Measurements from ENCODE around the gene KCNK7. TPM values are rescaled to one million over a fixed set of nuclear protein-coding genes. Genes with fewer than 3 reads are reported as not detected.

Gene KCNK7
- total RNA-seq, 1 donor from 2014 or later: 0.69 TPM

DNA sequence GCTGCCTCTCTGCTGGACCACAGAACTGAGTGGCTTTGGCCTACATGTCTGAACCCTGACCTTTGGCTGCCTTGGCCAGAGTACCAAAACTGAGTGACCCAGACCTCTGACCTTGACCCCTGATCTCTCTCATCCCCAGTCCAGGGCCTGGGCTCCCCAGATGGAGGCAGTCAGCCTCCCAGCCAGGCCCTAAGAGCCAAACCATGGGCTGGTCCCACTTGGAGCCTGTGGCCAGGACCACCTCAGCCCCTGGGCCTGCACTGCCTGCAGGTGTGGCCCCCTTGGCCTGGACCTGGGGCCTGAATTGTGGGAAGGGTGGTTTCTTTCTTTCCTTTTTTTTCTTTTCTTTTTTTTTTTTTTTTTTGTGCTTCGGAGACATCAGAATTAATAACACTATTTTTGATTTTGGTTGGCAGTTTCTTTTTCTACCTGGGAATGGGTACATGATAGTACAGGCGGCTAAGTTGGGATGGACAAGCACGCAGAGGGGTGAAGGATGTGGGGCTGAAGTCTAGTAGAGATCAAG lies 41.5 kb upstream of the KCNK7 start:
- peaks cover 12% of the 10 kb centered on the region for H3K4me1 Mint-ChIP-seq (ENCODE audit: low read depth, unreplicated experiment)
- peaks cover 8% of the 10 kb centered on the region for H3K27me3 Mint-ChIP-seq (ENCODE audit: unreplicated experiment)
- peak overlapping the region; percentile 62 for H3K27ac Mint-ChIP-seq (ENCODE audit: unreplicated experiment)
- no peaks in the 10 kb centered on the region for H3K36me3 Mint-ChIP-seq (ENCODE audit: unreplicated experiment)
- H3K4me3 Mint-ChIP-seq (ENCODE audit: unreplicated experiment): peak overlapping the region; percentile 66
- DNase-seq: no peak
- TF ChIP-seq, protein P1, sequence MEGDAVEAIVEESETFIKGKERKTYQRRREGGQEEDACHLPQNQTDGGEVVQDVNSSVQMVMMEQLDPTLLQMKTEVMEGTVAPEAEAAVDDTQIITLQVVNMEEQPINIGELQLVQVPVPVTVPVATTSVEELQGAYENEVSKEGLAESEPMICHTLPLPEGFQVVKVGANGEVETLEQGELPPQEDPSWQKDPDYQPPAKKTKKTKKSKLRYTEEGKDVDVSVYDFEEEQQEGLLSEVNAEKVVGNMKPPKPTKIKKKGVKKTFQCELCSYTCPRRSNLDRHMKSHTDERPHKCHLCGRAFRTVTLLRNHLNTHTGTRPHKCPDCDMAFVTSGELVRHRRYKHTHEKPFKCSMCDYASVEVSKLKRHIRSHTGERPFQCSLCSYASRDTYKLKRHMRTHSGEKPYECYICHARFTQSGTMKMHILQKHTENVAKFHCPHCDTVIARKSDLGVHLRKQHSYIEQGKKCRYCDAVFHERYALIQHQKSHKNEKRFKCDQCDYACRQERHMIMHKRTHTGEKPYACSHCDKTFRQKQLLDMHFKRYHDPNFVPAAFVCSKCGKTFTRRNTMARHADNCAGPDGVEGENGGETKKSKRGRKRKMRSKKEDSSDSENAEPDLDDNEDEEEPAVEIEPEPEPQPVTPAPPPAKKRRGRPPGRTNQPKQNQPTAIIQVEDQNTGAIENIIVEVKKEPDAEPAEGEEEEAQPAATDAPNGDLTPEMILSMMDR (IDR thresholded peaks at IDR 0.05; ENCODE audit: partially characterized antibody, unreplicated experiment): no peak
- peaks cover 2% of the 10 kb centered on the region for H3K9me3 Mint-ChIP-seq (ENCODE audit: unreplicated experiment)

DNA sequence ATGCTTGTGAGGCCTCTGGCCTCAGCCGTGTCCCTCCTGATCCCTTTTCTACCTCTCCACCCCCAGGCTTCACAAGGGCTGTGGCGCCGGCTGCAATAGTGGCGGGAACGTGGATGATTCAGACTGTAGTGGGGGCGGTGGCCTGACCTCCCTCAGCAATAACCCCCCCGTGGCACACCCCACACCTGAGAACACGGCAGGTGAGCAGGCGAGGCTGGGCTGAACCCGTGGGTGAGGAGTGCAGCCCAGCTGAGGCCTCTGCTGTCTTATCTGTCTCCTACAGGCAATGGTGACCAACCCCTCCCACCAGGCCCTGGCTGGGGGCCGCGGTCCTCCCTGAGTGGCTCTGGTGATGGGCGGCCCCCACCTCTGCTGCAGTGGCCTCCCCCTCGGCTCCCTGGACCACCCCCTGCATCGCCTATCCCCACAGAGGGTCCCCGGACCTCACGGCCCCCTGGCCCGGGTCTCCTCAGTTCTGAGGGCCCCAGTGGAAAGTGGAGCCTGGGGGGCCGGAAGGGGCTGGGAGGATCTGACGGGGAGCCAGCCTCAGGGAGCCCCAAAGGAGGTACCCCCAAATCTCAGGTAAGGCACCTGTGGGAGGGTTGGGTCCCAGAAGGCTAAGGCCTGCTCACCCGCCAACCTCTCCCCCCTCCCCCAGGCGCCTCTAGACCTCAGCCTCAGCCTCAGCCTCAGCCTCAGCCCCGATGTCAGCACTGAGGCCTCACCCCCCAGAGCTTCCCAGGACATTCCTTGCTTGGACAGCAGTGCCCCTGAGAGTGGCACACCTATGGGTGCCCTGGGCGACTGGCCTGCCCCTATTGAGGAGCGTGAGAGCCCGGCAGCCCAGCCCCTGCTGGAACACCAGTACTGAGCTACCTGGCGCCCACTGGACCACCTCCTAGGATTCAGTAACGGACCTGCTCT lies 40.8 kb upstream of the KCNK7 start:
- Mint-ChIP-seq H3K9me3 (ENCODE audit: unreplicated experiment) (peaks cover 2% of the 10 kb centered on the region), H3K36me3 (ENCODE audit: unreplicated experiment) (no peaks in the 10 kb centered on the region), H3K4me3 (ENCODE audit: unreplicated experiment) (peak overlapping the region; percentile 49), H3K27me3 (ENCODE audit: unreplicated experiment) (peaks cover 4% of the 10 kb centered on the region), H3K27ac (ENCODE audit: unreplicated experiment) (no peak overlapping the region), H3K4me1 (ENCODE audit: low read depth, unreplicated experiment) (peaks cover 8% of the 10 kb centered on the region)
- TF ChIP-seq, protein P1 (IDR thresholded peaks at IDR 0.05; ENCODE audit: partially characterized antibody, unreplicated experiment): no peak
- DNase-seq: no peak

DNA sequence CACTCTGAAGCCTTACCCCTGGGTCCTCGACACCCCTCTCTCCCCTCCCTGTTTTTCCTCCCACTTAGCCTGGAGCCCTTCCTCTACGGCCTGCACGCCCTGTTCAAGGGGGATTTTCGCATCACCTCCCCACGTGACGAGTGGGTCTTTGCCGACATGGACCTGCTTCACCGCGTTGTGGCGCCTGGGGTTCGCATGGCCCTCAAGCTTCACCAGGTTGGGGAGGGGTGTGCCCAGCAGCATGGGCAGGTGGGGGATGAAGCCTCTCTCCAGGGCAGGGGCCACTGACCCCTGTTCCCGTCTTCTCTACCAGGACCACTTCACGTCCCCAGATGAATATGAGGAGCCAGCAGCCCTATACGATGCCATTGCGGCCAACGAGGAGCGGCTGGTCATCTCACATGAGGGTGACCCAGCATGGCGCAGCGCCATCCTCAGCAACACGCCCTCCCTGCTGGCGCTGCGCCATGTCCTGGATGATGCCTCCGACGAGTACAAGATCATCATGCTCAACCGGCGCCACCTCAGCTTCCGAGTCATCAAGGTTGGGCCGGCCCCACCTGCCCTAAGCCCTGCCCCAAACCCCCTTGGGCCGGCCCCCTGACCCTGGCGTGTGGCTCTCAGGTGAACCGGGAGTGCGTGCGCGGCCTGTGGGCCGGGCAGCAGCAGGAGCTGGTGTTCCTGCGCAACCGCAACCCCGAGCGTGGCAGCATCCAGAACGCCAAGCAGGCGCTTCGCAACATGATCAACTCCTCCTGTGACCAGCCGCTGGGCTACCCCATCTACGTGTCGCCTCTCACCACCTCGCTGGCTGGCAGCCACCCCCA lies 39.5 kb upstream of the KCNK7 start:
- Mint-ChIP-seq H3K9me3 (ENCODE audit: unreplicated experiment) (peaks cover 2% of the 10 kb centered on the region), H3K4me1 (ENCODE audit: low read depth, unreplicated experiment) (peaks cover 8% of the 10 kb centered on the region)

DNA sequence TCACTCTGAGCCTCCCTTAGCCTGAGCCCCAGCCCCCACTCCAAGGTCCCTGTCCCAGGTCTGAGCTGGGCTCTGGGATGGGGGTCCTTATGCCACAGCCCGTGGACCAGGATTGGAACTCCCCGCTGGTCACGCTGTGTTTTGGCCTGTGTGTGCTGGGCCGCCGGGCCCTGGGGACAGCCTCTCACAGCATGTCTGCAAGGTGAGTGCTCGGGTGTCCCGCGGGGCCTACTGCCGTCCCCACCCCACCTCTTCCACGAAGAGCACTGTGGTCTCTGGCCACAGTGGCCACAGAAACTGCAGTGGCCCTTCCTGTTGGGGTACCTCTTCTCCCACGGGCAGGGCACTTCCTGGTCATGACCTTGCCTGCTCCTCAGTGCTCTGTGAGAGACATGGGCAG lies 38.8 kb upstream of the KCNK7 start:
- peaks cover 4% of the 10 kb centered on the region for H3K27me3 Mint-ChIP-seq (ENCODE audit: unreplicated experiment)
- peaks cover 8% of the 10 kb centered on the region for H3K4me1 Mint-ChIP-seq (ENCODE audit: low read depth, unreplicated experiment)
- H3K9me3 Mint-ChIP-seq (ENCODE audit: unreplicated experiment): peaks cover 2% of the 10 kb centered on the region
- no peak overlapping the region for H3K4me3 Mint-ChIP-seq (ENCODE audit: unreplicated experiment)
- no peaks in the 10 kb centered on the region for H3K36me3 Mint-ChIP-seq (ENCODE audit: unreplicated experiment)
- H3K27ac Mint-ChIP-seq (ENCODE audit: unreplicated experiment): no peak overlapping the region
- no peak for DNase-seq
- TF ChIP-seq, protein P1 (IDR thresholded peaks at IDR 0.05; ENCODE audit: partially characterized antibody, unreplicated experiment): no peak

More for the DNA sequence above, 39.5 kb upstream of the KCNK7 start:
- Mint-ChIP-seq H3K4me3 (ENCODE audit: unreplicated experiment) (no peak overlapping the region), H3K27me3 (ENCODE audit: unreplicated experiment) (peaks cover 4% of the 10 kb centered on the region), H3K36me3 (ENCODE audit: unreplicated experiment) (no peaks in the 10 kb centered on the region), H3K27ac (ENCODE audit: unreplicated experiment) (no peak overlapping the region)
- DNase-seq: no peak
- TF ChIP-seq, protein P1 (IDR thresholded peaks at IDR 0.05; ENCODE audit: partially characterized antibody, unreplicated experiment): no peak

Measured in glutamatergic neuron (in vitro differentiated cells).